ENCODE measurements around the gene ST14.

DNA sequence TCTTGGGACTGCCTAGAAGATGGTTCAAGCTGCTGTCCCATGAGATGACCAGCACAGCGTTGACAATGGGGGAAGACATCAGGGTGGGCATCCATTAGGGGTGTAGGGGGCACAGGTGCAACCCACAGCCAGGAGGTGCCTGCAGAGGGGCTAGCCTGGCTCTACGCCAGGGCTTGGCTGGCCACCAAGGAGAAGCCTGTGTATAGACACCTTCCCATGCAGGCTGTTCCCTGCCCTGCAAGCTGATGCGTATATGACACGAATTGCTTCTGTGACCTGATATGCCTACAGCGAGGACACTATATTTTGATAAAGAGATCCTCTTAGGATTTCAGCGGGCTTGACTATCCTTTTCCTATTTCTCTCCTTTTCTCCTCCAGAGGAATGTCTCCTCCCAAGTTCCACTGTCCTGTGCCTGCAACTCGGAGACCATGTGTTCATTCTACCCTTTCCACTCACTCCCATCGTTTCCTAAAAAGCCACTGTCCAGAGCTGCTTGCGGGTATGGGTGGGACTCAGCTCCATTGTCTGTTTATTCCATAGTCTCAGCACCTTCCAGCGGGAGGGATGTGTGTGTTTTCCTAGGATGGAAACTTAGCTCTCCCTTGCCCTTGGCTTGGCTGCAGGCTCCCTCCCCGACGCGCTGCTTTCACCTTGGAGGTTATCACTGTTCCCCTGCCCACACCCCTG, 56.1 kb downstream of the ST14 start:
- no peak for TF ChIP-seq POLR2A (IDR thresholded peaks at IDR 0.05)
- TF ChIP-seq, protein P1, sequence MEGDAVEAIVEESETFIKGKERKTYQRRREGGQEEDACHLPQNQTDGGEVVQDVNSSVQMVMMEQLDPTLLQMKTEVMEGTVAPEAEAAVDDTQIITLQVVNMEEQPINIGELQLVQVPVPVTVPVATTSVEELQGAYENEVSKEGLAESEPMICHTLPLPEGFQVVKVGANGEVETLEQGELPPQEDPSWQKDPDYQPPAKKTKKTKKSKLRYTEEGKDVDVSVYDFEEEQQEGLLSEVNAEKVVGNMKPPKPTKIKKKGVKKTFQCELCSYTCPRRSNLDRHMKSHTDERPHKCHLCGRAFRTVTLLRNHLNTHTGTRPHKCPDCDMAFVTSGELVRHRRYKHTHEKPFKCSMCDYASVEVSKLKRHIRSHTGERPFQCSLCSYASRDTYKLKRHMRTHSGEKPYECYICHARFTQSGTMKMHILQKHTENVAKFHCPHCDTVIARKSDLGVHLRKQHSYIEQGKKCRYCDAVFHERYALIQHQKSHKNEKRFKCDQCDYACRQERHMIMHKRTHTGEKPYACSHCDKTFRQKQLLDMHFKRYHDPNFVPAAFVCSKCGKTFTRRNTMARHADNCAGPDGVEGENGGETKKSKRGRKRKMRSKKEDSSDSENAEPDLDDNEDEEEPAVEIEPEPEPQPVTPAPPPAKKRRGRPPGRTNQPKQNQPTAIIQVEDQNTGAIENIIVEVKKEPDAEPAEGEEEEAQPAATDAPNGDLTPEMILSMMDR (IDR thresholded peaks at IDR 0.05): no peak

Measured in Peyer's patch (tissue), 4 donors.